ENCODE measurements around the gene STK39. TPM values are rescaled to one million over a fixed set of nuclear protein-coding genes. Genes with fewer than 3 reads are reported as not detected.
"Not testable (repeated sequence)": the region's sequence is repeated elsewhere in the genome, so short reads cannot be mapped to it uniquely, and the experiment has no call there.

STK39 gene
- total RNA-seq, 1 donor from 2014 or later: 14.3 TPM

DNA sequence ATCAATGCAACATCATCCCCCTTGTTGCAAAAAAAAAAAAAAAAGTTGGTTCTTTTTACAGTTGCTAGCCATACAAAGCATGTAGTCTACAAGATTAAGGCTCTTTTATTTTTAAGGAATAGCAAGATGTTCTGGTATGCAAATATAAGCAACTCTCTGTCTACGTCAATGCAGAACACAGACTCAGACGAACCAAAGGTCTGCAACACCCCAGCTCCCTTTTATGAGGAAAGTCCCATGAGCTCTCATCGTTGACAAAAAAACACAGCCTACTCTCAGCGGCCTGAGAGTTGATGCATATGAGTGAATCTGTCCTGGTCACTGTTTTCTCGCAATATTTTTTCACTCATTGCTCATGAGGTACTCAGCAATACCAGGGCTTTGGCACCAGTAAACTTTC, 112.9 kb downstream of the STK39 start:
- Mint-ChIP-seq H3K4me1 (ENCODE audit: unreplicated experiment) (peaks cover 40% of the 10 kb centered on the region), H3K4me3 (ENCODE audit: unreplicated experiment) (no peak overlapping the region), H3K36me3 (ENCODE audit: low read depth, unreplicated experiment) (no peaks in the 10 kb centered on the region), H3K27ac (ENCODE audit: unreplicated experiment) (no peak overlapping the region), H3K9me3 (ENCODE audit: unreplicated experiment) (no peaks in the 10 kb centered on the region), H3K27me3 (ENCODE audit: unreplicated experiment) (no peaks in the 10 kb centered on the region)
- no peak for DNase-seq (ENCODE audit: low spot score)
- TF ChIP-seq, protein P1, sequence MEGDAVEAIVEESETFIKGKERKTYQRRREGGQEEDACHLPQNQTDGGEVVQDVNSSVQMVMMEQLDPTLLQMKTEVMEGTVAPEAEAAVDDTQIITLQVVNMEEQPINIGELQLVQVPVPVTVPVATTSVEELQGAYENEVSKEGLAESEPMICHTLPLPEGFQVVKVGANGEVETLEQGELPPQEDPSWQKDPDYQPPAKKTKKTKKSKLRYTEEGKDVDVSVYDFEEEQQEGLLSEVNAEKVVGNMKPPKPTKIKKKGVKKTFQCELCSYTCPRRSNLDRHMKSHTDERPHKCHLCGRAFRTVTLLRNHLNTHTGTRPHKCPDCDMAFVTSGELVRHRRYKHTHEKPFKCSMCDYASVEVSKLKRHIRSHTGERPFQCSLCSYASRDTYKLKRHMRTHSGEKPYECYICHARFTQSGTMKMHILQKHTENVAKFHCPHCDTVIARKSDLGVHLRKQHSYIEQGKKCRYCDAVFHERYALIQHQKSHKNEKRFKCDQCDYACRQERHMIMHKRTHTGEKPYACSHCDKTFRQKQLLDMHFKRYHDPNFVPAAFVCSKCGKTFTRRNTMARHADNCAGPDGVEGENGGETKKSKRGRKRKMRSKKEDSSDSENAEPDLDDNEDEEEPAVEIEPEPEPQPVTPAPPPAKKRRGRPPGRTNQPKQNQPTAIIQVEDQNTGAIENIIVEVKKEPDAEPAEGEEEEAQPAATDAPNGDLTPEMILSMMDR (IDR thresholded peaks at IDR 0.05; ENCODE audit: unreplicated experiment): no peak

DNA sequence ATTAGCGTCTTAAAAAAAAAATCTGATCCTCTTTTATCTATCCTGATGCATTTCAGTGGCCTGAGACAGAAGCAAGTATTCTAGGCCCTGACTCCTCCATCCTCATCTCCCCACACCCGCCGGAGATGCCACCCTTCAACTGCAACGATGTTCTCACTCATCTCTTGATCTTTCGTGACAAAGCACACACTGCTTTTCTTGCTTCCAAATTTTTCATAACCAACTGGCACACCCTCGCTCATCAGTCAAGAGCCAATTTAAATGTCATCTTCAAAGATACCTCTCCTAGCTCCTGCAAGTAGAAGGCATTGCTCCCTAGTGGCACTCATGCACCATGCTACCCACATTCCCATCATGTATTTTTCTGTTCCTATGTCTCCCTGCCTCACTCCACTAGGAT, 115.0 kb downstream of the STK39 start:
- no peak overlapping the region for H3K4me3 Mint-ChIP-seq (ENCODE audit: unreplicated experiment)
- no peak for DNase-seq (ENCODE audit: low spot score)

DNA sequence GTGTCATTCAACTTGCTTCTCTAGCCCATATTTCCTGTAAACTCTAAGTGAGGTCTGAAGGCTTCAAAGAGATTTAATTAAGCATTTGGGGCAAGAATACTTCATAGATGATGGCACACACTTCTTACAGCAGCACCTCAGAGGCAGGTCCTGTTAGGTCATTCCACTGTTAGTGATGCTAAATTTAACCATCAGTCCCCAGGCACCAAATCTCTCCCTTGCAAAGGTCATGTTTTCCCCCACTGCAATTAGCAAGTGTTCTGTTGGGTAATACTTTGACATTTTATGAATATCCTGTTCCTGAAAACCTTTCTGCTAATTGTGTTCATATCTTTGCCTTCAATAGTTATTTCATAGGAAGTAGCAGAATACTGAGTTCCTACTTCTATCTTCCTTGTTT, 117.0 kb downstream of the STK39 start:
- Mint-ChIP-seq H3K9me3 (ENCODE audit: unreplicated experiment) (no peaks in the 10 kb centered on the region), H3K4me1 (ENCODE audit: unreplicated experiment) (peaks cover 37% of the 10 kb centered on the region), H3K27ac (ENCODE audit: unreplicated experiment) (peak overlapping the region; percentile 54), H3K4me3 (ENCODE audit: unreplicated experiment) (no peak overlapping the region), H3K27me3 (ENCODE audit: unreplicated experiment) (no peaks in the 10 kb centered on the region), H3K36me3 (ENCODE audit: low read depth, unreplicated experiment) (peaks cover 6% of the 10 kb centered on the region)
- TF ChIP-seq, protein P1 (IDR thresholded peaks at IDR 0.05; ENCODE audit: unreplicated experiment): no peak
- DNase-seq (ENCODE audit: low spot score): no peak

More for the DNA sequence above, 115.0 kb downstream of the STK39 start:
- TF ChIP-seq, protein P1 (IDR thresholded peaks at IDR 0.05; ENCODE audit: unreplicated experiment): no peak
- no peaks in the 10 kb centered on the region for H3K27me3 Mint-ChIP-seq (ENCODE audit: unreplicated experiment)
- no peak overlapping the region for H3K27ac Mint-ChIP-seq (ENCODE audit: unreplicated experiment)
- no peaks in the 10 kb centered on the region for H3K9me3 Mint-ChIP-seq (ENCODE audit: unreplicated experiment)
- H3K4me1 Mint-ChIP-seq (ENCODE audit: unreplicated experiment): peaks cover 40% of the 10 kb centered on the region
- H3K36me3 Mint-ChIP-seq (ENCODE audit: low read depth, unreplicated experiment): no peaks in the 10 kb centered on the region

DNA sequence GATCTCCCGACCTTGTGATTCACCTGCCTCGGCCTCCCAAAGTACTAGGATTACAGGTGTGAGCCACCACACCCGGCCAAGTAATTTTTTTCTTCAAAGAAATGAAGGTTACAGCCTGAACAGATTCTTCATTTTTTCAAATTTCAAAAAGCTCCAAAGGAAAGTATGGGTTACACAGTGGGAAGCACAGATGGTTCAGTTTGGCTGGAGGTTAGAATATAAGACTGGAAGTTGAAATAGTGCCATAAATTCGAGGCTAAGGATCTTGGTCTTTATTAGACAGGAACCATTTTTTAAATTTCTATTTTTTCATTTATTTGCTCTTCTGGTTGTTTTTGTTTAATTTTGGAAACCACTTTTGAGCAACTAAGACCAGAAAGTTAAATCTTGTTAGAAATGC, 120.0 kb downstream of the STK39 start:
- DNase-seq (ENCODE audit: low spot score): no peak
- no peaks in the 10 kb centered on the region for H3K9me3 Mint-ChIP-seq (ENCODE audit: unreplicated experiment)
- H3K4me3 Mint-ChIP-seq (ENCODE audit: unreplicated experiment): no peak overlapping the region
- H3K36me3 Mint-ChIP-seq (ENCODE audit: low read depth, unreplicated experiment): peaks cover 7% of the 10 kb centered on the region
- H3K27ac Mint-ChIP-seq (ENCODE audit: unreplicated experiment): no peak overlapping the region
- peaks cover 2% of the 10 kb centered on the region for H3K27me3 Mint-ChIP-seq (ENCODE audit: unreplicated experiment)
- peaks cover 31% of the 10 kb centered on the region for H3K4me1 Mint-ChIP-seq (ENCODE audit: unreplicated experiment)
- TF ChIP-seq, protein P1 (IDR thresholded peaks at IDR 0.05; ENCODE audit: unreplicated experiment): no peak

DNA sequence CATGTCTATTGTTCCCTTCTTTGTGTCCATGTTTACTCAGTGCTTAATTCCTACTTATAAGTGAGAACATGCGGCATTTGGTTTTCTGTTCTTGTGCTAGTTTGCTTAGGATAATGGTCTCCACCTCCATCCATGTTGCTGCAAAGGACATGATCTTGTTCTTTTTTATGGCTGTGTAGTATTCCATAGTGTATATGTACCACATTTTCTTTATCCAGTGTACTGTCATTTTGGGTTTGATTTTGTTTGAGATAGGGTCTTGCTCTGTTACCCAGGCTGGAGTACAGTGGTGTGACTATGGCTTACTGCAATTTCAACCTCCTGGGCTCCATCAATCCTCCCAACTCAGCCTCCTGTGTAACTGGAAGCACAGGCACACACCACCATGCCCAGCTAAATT, 125.2 kb downstream of the STK39 start:
- not testable (repeated sequence) for H3K36me3 Mint-ChIP-seq (ENCODE audit: low read depth, unreplicated experiment); H3K27ac Mint-ChIP-seq (ENCODE audit: unreplicated experiment); H3K4me1 Mint-ChIP-seq (ENCODE audit: unreplicated experiment); DNase-seq (ENCODE audit: low spot score); H3K9me3 Mint-ChIP-seq (ENCODE audit: unreplicated experiment); H3K4me3 Mint-ChIP-seq (ENCODE audit: unreplicated experiment); H3K27me3 Mint-ChIP-seq (ENCODE audit: unreplicated experiment)

DNA sequence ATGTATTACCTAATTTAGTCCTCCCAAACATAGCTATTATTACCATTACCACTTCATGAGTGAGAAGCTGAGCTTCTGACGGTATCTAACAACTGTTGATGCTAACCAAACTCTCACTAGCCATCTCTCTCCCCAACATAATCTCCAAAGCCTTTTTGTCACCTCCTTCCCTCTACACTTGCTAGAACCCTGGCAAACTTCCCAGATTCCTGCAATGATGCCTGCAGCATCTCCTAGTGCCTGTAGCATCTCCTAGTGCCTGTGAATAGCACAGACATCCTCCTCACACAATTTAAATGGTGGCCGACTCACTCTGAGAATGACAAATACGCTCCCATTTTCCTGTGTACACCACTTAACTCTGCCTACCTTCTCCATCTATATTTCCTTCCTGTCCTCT, 126.7 kb downstream of the STK39 start:
- Mint-ChIP-seq H3K27me3 (ENCODE audit: unreplicated experiment) (peaks cover 2% of the 10 kb centered on the region), H3K36me3 (ENCODE audit: low read depth, unreplicated experiment) (peaks cover 3% of the 10 kb centered on the region), H3K4me3 (ENCODE audit: unreplicated experiment) (no peak overlapping the region), H3K4me1 (ENCODE audit: unreplicated experiment) (no peaks in the 10 kb centered on the region), H3K27ac (ENCODE audit: unreplicated experiment) (no peak overlapping the region), H3K9me3 (ENCODE audit: unreplicated experiment) (no peaks in the 10 kb centered on the region)
- TF ChIP-seq, protein P1 (IDR thresholded peaks at IDR 0.05; ENCODE audit: unreplicated experiment): no peak
- DNase-seq (ENCODE audit: low spot score): no peak
